Measurements from ENCODE around the gene MCM3. TPM values are rescaled to one million over a fixed set of nuclear protein-coding genes. Genes with fewer than 3 reads are reported as not detected.

Gene MCM3
- total RNA-seq, result 118 and 121 TPM in 2 replicates
- long read RNA-seq, transcript MCM3-202 (16 exons, 2,523 nt), result minor isoform, 6 of 1,689 reads
- long read RNA-seq, transcript MCM3-201 (17 exons, 3,083 nt), result major isoform, 1,409 of 1,689 reads
- long read RNA-seq, partial matches to known transcripts, result 115 of 1,689 reads
- long read RNA-seq, other reads (novel, unspliced or antisense), result 159 of 1,689 reads

DNA sequence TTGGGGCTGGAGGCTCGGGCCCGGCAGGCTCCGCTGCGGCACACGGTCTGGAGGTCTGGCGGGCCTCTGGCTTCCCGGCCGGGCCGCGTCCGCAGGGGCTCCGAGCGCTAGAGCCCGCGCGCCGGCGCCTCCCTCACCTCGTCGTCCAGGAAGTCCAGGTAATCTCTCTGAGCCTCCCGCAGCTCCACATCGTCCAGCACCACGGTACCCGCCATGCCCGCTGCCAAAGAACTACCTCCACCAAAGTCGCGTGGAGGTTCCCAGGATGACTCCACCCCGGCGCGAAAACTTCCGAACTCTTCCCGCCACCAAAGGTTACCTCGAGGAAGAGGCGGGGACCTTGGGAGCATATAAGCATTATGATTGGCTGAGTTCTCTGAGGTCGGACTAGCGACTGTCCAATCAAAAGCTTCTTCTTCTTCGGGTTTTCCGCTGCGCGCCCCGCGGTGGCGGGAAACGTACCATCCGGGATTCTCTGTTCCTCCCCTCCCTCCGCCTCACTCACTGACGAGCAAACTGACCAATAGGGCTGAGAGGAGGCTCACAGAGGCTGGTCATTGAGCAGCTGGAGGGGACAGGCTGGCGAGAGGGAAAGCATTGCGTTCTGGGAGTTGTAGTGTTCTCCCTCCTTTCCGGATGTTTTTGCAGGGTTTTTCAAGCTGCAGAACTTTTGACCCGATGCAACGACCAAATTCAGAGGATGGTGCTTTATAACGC, at the start of gene MCM3:
MCM3 (minus strand) TSS at position 283 of the 717 bp plus-strand sequence; CDS start at position 215, 68 bp downstream.
- no peak within 1 kb of the TSS for H3K27ac Mint-ChIP-seq
- H3K9me3 Mint-ChIP-seq (ENCODE audit: low read depth), result no peaks in the 10 kb centered on the region
- no peak within 1 kb of the TSS for H3K4me3 Mint-ChIP-seq (ENCODE audit: low read depth)
- peaks cover 16% of the 10 kb centered on the region for H3K36me3 Mint-ChIP-seq (ENCODE audit: insufficient read depth)
- no peaks in the 10 kb centered on the region for H3K27me3 Mint-ChIP-seq
- TF ChIP-seq, protein P1, sequence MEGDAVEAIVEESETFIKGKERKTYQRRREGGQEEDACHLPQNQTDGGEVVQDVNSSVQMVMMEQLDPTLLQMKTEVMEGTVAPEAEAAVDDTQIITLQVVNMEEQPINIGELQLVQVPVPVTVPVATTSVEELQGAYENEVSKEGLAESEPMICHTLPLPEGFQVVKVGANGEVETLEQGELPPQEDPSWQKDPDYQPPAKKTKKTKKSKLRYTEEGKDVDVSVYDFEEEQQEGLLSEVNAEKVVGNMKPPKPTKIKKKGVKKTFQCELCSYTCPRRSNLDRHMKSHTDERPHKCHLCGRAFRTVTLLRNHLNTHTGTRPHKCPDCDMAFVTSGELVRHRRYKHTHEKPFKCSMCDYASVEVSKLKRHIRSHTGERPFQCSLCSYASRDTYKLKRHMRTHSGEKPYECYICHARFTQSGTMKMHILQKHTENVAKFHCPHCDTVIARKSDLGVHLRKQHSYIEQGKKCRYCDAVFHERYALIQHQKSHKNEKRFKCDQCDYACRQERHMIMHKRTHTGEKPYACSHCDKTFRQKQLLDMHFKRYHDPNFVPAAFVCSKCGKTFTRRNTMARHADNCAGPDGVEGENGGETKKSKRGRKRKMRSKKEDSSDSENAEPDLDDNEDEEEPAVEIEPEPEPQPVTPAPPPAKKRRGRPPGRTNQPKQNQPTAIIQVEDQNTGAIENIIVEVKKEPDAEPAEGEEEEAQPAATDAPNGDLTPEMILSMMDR (IDR thresholded peaks at IDR 0.05; ENCODE audit: unreplicated experiment), result no peak
- DNase-seq (ENCODE audit: low spot score, unreplicated experiment), result peak; percentile 89
- peaks cover 18% of the 10 kb centered on the region for H3K4me1 Mint-ChIP-seq (ENCODE audit: low read depth)

DNA sequence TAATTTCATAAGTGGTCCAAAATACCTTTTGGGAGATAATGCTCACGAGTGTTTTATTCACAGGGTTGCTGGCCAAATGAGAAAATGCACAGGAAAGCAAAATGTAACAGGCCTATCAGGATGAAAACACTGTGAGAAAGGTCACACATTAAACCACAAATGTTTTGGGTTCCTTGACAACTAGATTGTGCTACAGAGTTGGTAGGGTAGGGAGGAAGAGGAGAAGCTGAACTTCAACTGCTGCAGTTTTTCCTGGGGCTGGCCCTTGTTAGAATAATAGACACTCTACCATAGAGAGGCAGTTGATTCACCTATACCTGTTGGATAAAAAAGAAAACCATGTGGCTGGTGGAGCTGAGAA, 49.3 kb upstream of the MCM3 start:
- H3K27ac Mint-ChIP-seq, result peak overlapping the region; percentile 81
- no peaks in the 10 kb centered on the region for H3K36me3 Mint-ChIP-seq (ENCODE audit: insufficient read depth)
- no peak overlapping the region for H3K4me3 Mint-ChIP-seq (ENCODE audit: low read depth)
- no peaks in the 10 kb centered on the region for H3K27me3 Mint-ChIP-seq
- no peaks in the 10 kb centered on the region for H3K9me3 Mint-ChIP-seq (ENCODE audit: low read depth)
- peaks cover 33% of the 10 kb centered on the region for H3K4me1 Mint-ChIP-seq (ENCODE audit: low read depth)
- TF ChIP-seq, protein P1 (IDR thresholded peaks at IDR 0.05; ENCODE audit: unreplicated experiment), result no peak
- no peak for DNase-seq (ENCODE audit: low spot score, unreplicated experiment)

DNA sequence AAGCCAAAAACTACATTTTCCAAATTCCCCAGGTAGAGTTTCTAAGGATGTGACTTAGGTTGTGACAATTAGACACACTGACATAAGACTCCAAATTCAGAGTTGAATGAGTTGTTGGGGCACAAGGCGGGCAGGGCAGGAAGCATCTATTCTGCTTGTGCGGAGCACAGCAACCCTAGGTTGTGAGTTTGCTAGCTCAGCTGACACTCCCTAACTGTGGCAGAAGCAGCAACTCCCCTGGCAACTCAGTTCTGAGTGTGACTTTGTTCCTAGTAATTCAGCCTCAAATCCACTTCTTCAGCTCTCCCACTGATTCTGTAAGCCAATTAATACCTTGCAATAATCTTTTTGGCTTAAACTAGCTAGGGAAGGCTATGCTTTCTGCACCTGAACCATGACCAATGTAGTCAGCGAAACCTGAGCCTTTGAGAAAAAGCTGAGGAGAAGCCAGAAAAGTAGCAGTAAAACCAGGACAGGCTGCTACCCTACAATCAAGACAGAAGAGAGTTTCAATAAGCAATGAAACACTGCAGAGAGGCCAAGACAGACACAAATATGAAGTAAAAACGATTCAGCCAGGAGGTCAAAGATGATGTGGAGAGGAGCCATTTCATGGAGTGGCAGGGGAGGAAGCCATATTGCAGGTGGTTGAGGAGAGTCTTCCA, 47.4 kb upstream of the MCM3 start:
- Mint-ChIP-seq H3K27me3 (no peaks in the 10 kb centered on the region), H3K9me3 (ENCODE audit: low read depth) (peaks cover 3% of the 10 kb centered on the region), H3K4me3 (ENCODE audit: low read depth) (no peak overlapping the region), H3K36me3 (ENCODE audit: insufficient read depth) (no peaks in the 10 kb centered on the region), H3K27ac (no peak overlapping the region), H3K4me1 (ENCODE audit: low read depth) (peaks cover 43% of the 10 kb centered on the region)
- no peak for DNase-seq (ENCODE audit: low spot score, unreplicated experiment)
- TF ChIP-seq, protein P1 (IDR thresholded peaks at IDR 0.05; ENCODE audit: unreplicated experiment), result no peak

DNA sequence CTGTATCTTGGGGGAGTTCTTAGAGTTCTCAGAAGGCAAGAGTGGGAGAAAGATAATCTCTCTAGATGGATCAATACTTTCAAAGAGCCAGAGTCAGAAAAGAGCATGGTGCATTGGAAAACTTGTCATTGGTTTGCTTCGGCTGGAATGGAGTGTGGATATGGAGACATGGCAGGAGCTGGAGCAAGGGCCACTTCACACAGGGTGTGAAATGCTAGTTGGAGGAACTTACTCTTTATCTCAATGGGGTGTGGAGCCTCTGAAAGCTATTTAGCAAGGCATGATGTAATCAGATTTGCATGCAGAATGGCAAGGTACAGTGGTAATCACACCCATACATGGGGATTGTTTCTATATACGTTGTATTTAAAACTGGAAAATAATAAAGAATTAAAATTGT, 45.9 kb upstream of the MCM3 start:
- Mint-ChIP-seq H3K4me3 (ENCODE audit: low read depth) (no peak overlapping the region), H3K9me3 (ENCODE audit: low read depth) (peaks cover 6% of the 10 kb centered on the region), H3K27ac (peak overlapping the region; percentile 51), H3K4me1 (ENCODE audit: low read depth) (peaks cover 51% of the 10 kb centered on the region), H3K36me3 (ENCODE audit: insufficient read depth) (no peaks in the 10 kb centered on the region), H3K27me3 (no peaks in the 10 kb centered on the region)
- DNase-seq (ENCODE audit: low spot score, unreplicated experiment), result no peak
- TF ChIP-seq, protein P1 (IDR thresholded peaks at IDR 0.05; ENCODE audit: unreplicated experiment), result no peak

DNA sequence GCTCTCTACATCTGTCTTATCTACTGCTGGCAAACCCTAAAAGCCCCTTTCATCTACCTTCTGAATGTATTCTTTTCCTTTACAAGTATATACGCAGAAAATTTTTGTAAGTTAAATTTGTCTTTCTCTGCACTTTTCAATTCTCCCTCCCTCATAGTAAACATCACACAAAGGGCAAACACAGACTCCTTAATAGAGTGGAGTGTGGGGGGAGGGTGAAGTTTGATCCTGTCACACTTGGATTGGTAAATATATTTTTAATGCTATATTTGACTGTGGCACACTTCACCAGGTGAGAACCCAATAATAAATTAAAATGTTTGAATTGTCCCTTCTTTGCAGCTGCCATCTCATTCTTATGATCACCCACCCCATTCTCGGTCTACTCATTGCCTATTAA, 44.2 kb upstream of the MCM3 start:
- Mint-ChIP-seq H3K36me3 (ENCODE audit: insufficient read depth) (no peaks in the 10 kb centered on the region), H3K27me3 (no peaks in the 10 kb centered on the region), H3K9me3 (ENCODE audit: low read depth) (peaks cover 6% of the 10 kb centered on the region), H3K4me1 (ENCODE audit: low read depth) (peaks cover 42% of the 10 kb centered on the region), H3K27ac (peak overlapping the region; percentile 86), H3K4me3 (ENCODE audit: low read depth) (no peak overlapping the region)
- DNase-seq (ENCODE audit: low spot score, unreplicated experiment), result no peak
- TF ChIP-seq, protein P1 (IDR thresholded peaks at IDR 0.05; ENCODE audit: unreplicated experiment), result no peak

Measured in progenitor cell of endocrine pancreas (in vitro differentiated cells).